ENCODE data around the gene TYW1. TPM values are rescaled to one million over a fixed set of nuclear protein-coding genes. Genes with fewer than 3 reads are reported as not detected.

The TYW1 gene
- total RNA-seq, 1 experiment from 2014 or later = 24.5 TPM

- intact Hi-C loops (cut with micrococcal nuclease; ENCODE audit: unreplicated experiment) (no loop called here), in situ Hi-C loops (cut with HindIII; ENCODE audit: low pct_unique_long_range_greater_than_20kb, low sequenced_read_pairs) (no loop called here)
- no peaks in the 10 kb centered on the region for H3K36me3 ChIP-seq (ENCODE audit: control insufficient read depth, insufficient read depth, low read length)
- TF ChIP-seq CTCF (IDR thresholded peaks at IDR 0.05) = no peak
- no peak for TF ChIP-seq TCF7L2 (IDR thresholded peaks at IDR 0.05; ENCODE audit: low read depth, low read length)
- no peak for TF ChIP-seq REST (IDR thresholded peaks at IDR 0.05; ENCODE audit: insufficient read depth in 1 of 2, low read depth in 2 of 2, low read length in 1 of 2)
- TF ChIP-seq POLR2AphosphoS5 (IDR thresholded peaks at IDR 0.05; ENCODE audit: low read depth, low read length) = no peak
- no peak for TF ChIP-seq SIN3A (IDR thresholded peaks at IDR 0.05; ENCODE audit: borderline replicate concordance, insufficient read depth, low read depth, low read length)
- no peak overlapping the region for H3K4me3 ChIP-seq (ENCODE audit: low read depth in 2 of 2, low read length in 2 of 2)
- peak; percentile 60; the same call in 1 of the 2 replicates for ATAC-seq
- H3K27ac ChIP-seq (ENCODE audit: low read length) = no peak overlapping the region
- no TSS peak for BruUV-seq (replicated peaks)
- ChIA-PET POLR2A (interaction anchor here (0.5 kb wide), 1 partner anchor 13 kb away, joined by 4 read pairs; no protein-coding TSS in a partner anchor), CTCF (interaction anchor here (0.5 kb wide), 1 partner anchor 467 kb away, joined by 7 read pairs; no protein-coding TSS in a partner anchor)
- H3K9me3 ChIP-seq (ENCODE audit: control insufficient read depth, insufficient read depth, low read depth, low read length) = no peaks in the 10 kb centered on the region
- no peaks in the 10 kb centered on the region for H3K27me3 ChIP-seq (ENCODE audit: control insufficient read depth, insufficient read depth, low read length)
- no peaks in the 10 kb centered on the region for H3K4me1 ChIP-seq (ENCODE audit: control insufficient read depth, insufficient read depth, low read length)
- DNase-seq (ENCODE audit: low read depth, low spot score) = peak; percentile 32
Observed at GRCh38 chr7:67019562-67020390, 23.1 kb downstream of the TYW1 start.

- Histone ChIP-seq H3K4me1 (ENCODE audit: control insufficient read depth, insufficient read depth, low read length) (no peaks in the 10 kb centered on the region), H3K27me3 (ENCODE audit: control insufficient read depth, insufficient read depth, low read length) (no peaks in the 10 kb centered on the region), H3K4me3 (ENCODE audit: low read depth in 2 of 2, low read length in 2 of 2) (no peak overlapping the region), H3K9me3 (ENCODE audit: control insufficient read depth, insufficient read depth, low read depth, low read length) (no peaks in the 10 kb centered on the region), H3K36me3 (ENCODE audit: control insufficient read depth, insufficient read depth, low read length) (no peaks in the 10 kb centered on the region), H3K27ac (ENCODE audit: low read length) (no peak overlapping the region)
- no peak for ATAC-seq
- no peak for DNase-seq (ENCODE audit: low read depth, low spot score)
- ChIA-PET CTCF (no interaction called here), POLR2A (no interaction called here)
- in situ Hi-C loops (cut with HindIII; ENCODE audit: low pct_unique_long_range_greater_than_20kb, low sequenced_read_pairs) = no loop called here
- no TSS peak for BruUV-seq (replicated peaks)
- intact Hi-C loops (cut with micrococcal nuclease; ENCODE audit: unreplicated experiment) = no loop called here
- no peak for TF ChIP-seq REST (IDR thresholded peaks at IDR 0.05; ENCODE audit: insufficient read depth in 1 of 2, low read depth in 2 of 2, low read length in 1 of 2)
- no peak for TF ChIP-seq POLR2AphosphoS5 (IDR thresholded peaks at IDR 0.05; ENCODE audit: low read depth, low read length)
- TF ChIP-seq SIN3A (IDR thresholded peaks at IDR 0.05; ENCODE audit: borderline replicate concordance, insufficient read depth, low read depth, low read length) = no peak
- TF ChIP-seq TCF7L2 (IDR thresholded peaks at IDR 0.05; ENCODE audit: low read depth, low read length) = no peak
- no peak for TF ChIP-seq CTCF (IDR thresholded peaks at IDR 0.05)
Observed at GRCh38 chr7:67021260-67021659, 24.6 kb downstream of the TYW1 start.

Data from Panc1 (cell line).